Tibial artery (tissue), 4 donors: ENCODE results near the gene AP2M1.

Source experiments
- DNase-seq, 2 donors: peaks; one replicate each; pipeline ENCODE4 v3.0.0-alpha.2; 2019
- H3K27ac ChIP-seq, 2 donors: fragments of 200-600 bp; sonication (generic) in 1 of 2; 1 replicate in 1 of 2; 2 replicates in 1 of 2; pipeline ENCODE4 v1.5.1; 2018 to 2019; ENCODE audit warnings: mild to moderate bottlenecking in 1 of 2
- H3K27me3 ChIP-seq, 2 donors: fragments of 200-600 bp; sonication (generic) in 1 of 2; one replicate each; pipeline versions ENCODE4 v1.5.1 to v1.6.0; 2016 to 2019
- H3K36me3 ChIP-seq, 3 donors: fragments of 200-600 bp; sonication (generic) in 2 of 3; one replicate each; pipeline ENCODE4 v1.5.1; 2016 to 2019; ENCODE audit warnings: mild to moderate bottlenecking in 2 of 3
- H3K4me1 ChIP-seq, 4 donors: fragments of 200-600 bp; sonication (generic) in 2 of 4; 1 replicate in 3 of 4; 2 replicates in 1 of 4; pipeline ENCODE4 v1.5.1; 2016 to 2019
- H3K4me3 ChIP-seq, 2 donors: fragments of 200-600 bp; sonication (generic) in 1 of 2; 1 replicate in 1 of 2; 2 replicates in 1 of 2; pipeline ENCODE4 v1.5.1; 2018 to 2019; ENCODE audit warnings: mild to moderate bottlenecking in 2 of 2
- H3K9me3 ChIP-seq, 3 donors: fragments of 200-600 bp; sonication (generic) in 1 of 3; one replicate each; pipeline ENCODE4 v1.5.1; 2016 to 2019
- intact Hi-C: fragments of 100-400 bp; cut with DNase I; formaldehyde crosslinking; loops from one replicate; pipeline ENCODE4 v1.15.0; 2023; ENCODE audit warnings: low total_unique reads
- TF ChIP-seq, protein P1 (sequence below), 2 experiments: fragments of 200-600 bp in 1 of 2; fragments of 450-650 bp in 1 of 2; IDR thresholded peaks; one replicate each; pipeline ENCODE4 v1.5.1; 2017 to 2019; ENCODE audit warnings: antibody characterized with exemption in 2 of 2, mild to moderate bottlenecking in 1 of 2, moderate library complexity in 1 of 2

Gene AP2M1

DNA sequence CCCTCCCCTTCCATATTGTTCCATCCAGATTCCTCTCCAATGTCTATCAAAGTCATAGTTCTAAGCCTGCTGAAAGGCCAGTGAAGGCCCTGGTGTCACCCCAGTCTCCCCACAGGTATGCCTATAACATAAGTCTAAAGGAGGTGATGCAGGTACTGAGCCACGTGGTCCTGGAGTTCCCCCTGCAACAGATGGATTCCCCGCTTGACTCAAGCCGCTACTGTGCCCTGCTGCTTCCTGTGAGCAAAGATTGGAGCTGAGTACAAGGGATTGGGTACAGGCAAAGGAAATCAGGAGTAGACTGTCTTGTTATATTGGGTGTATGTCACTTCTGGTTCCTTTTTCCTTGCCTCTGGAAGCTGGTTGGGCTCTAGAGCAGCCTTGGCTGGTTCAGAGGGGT is 31.3 kb upstream of the AP2M1 start:
- Histone ChIP-seq H3K27me3 (no peaks in the 10 kb centered on the region), H3K27ac (no peak overlapping the region), H3K4me1 (peaks cover 0 to 3% (median 0%) of the 10 kb centered on the region in 4 donors), H3K36me3 (peaks cover 69 to 85% (median 84%) of the 10 kb centered on the region in 3 donors), H3K4me3 (no peak overlapping the region), H3K9me3 (no peaks in the 10 kb centered on the region)
- intact Hi-C loops: no loop called here
- TF ChIP-seq, protein P1, sequence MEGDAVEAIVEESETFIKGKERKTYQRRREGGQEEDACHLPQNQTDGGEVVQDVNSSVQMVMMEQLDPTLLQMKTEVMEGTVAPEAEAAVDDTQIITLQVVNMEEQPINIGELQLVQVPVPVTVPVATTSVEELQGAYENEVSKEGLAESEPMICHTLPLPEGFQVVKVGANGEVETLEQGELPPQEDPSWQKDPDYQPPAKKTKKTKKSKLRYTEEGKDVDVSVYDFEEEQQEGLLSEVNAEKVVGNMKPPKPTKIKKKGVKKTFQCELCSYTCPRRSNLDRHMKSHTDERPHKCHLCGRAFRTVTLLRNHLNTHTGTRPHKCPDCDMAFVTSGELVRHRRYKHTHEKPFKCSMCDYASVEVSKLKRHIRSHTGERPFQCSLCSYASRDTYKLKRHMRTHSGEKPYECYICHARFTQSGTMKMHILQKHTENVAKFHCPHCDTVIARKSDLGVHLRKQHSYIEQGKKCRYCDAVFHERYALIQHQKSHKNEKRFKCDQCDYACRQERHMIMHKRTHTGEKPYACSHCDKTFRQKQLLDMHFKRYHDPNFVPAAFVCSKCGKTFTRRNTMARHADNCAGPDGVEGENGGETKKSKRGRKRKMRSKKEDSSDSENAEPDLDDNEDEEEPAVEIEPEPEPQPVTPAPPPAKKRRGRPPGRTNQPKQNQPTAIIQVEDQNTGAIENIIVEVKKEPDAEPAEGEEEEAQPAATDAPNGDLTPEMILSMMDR (IDR thresholded peaks at IDR 0.05): no peak
- no peak for DNase-seq

DNA sequence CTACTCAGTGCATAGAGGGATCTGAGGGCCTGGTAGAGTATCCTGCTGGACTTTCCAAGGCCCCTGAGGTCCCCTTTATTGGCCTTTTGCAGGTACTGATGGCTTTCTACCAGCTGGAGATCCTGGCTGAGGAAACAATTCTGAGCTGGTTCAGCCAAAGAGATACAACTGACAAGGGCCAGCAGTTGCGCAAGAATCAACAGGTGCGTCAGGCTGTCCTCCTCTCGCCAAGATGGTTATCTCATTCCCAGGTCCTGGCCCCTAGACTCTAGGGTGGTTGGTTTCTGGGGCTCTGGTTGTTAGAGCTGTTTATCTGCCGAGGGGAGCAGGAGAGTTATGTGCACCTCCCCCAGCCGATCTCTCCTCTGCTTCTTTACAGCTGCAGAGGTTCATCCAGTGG is 30.1 kb upstream of the AP2M1 start:
- H3K27me3 ChIP-seq: no peaks in the 10 kb centered on the region
- intact Hi-C loops: no loop called here
- no peak for DNase-seq

DNA sequence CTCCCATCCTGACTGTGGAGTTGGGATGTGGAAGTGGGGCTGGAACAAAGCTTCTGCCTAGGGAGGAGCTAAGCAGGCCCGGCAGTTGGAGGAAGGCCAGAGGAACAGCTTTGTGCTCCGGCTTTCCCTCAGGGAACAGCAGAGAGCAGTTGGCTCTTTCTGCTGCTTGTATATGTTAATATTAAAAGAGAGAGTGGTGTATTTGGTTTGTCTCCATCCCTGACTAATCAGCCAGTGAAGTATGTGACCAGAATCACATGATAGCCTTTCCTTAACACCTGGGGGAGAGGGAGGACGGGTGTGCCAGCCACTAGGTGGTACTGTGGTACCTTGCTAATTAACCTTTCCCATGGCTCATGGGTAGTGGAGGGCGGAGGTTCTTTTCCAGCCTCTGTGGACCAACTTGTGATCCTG is 29.5 kb upstream of the AP2M1 start:
- no peak for DNase-seq
- H3K36me3 ChIP-seq: peaks cover 65 to 70% (median 67%) of the 10 kb centered on the region in 3 donors
- H3K4me1 ChIP-seq: peaks cover 0 to 3% (median 0%) of the 10 kb centered on the region in 4 donors
- H3K9me3 ChIP-seq: no peaks in the 10 kb centered on the region
- H3K27ac ChIP-seq: no peak overlapping the region
- H3K27me3 ChIP-seq: no peaks in the 10 kb centered on the region
- H3K4me3 ChIP-seq: no peak overlapping the region
- TF ChIP-seq, protein P1 (IDR thresholded peaks at IDR 0.05): peak; percentile 19 to 24
- intact Hi-C loops: no loop called here

More for the DNA sequence above, 30.1 kb upstream of the AP2M1 start:
- Histone ChIP-seq H3K4me1 (peaks cover 0 to 3% (median 0%) of the 10 kb centered on the region in 4 donors), H3K4me3 (no peak overlapping the region), H3K27ac (no peak overlapping the region), H3K9me3 (no peaks in the 10 kb centered on the region), H3K36me3 (peaks cover 69 to 76% (median 73%) of the 10 kb centered on the region in 3 donors)
- TF ChIP-seq, protein P1 (IDR thresholded peaks at IDR 0.05): no peak

DNA sequence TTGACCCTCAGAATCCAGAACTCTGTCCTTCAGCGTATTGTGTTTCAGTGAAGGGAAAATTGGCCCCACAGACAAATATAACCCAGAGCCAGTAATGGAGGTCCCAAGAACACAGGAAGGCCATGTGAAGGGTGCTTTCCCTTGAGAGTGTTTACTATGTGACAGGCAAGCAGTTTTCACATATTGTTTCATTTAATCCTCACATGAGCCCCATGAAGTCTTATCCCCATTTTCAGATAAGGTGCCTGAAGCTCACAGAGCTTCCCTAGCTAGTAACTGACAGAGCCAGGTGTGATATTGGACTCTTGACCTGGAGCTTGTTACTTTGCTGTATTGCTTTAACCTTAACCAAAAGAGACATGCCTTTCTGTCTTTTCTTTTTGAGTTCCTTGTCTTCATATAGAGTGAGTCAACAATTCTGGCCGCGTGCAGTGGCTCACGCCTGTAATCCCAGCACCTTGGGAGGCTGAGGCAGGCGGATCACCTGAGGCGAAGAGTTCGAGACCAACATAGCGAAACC is 28.8 kb upstream of the AP2M1 start:
- DNase-seq: no peak
- H3K4me1 ChIP-seq: peaks cover 0 to 3% (median 0%) of the 10 kb centered on the region in 4 donors
- TF ChIP-seq, protein P1 (IDR thresholded peaks at IDR 0.05): no peak
- peaks cover 58 to 63% (median 60%) of the 10 kb centered on the region in 3 donors for H3K36me3 ChIP-seq
- H3K9me3 ChIP-seq: no peaks in the 10 kb centered on the region
- H3K27me3 ChIP-seq: no peaks in the 10 kb centered on the region
- intact Hi-C loops: no loop called here
- no peak overlapping the region for H3K27ac ChIP-seq
- H3K4me3 ChIP-seq: no peak overlapping the region

DNA sequence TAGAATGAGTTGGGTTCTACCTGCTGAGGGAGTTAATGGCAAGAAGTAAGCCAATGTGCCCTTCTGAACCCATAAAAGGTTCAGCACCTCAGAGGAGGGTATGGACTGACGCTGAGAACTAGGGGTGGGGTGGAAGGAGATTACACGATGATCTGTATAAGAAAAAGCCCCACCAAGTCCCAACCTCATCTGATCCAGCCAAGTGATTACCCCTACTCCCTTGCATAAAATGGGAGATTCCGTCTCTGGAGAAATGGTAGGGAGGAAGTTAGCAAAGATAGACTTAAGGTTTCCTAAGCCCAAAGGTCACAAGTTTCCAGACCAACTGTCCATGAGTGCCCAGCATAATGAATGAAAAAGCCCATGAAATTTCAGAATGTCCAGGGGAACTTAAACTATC is 26.6 kb upstream of the AP2M1 start:
- Histone ChIP-seq H3K4me3 (no peak overlapping the region), H3K27me3 (no peaks in the 10 kb centered on the region), H3K36me3 (peaks cover 36 to 40% (median 37%) of the 10 kb centered on the region in 3 donors), H3K9me3 (no peaks in the 10 kb centered on the region), H3K27ac (no peak overlapping the region), H3K4me1 (peaks cover 0 to 3% (median 0%) of the 10 kb centered on the region in 4 donors)
- TF ChIP-seq, protein P1 (IDR thresholded peaks at IDR 0.05): no peak
- no peak for DNase-seq
- intact Hi-C loops: no loop called here
